ENCODE results near the gene HMBS. TPM values are rescaled to one million over a fixed set of nuclear protein-coding genes. Genes with fewer than 3 reads are reported as not detected.
"Not testable (repeated sequence)": the region's sequence is repeated elsewhere in the genome, so short reads cannot be mapped to it uniquely, and the experiment has no call there.

HMBS gene
- total RNA-seq = 10 to 100 TPM; 43.7 to 64.7 (median 60.1) TPM

GRCh38 chr11:119084663-119085436, at the start of gene HMBS:
HMBS (plus strand) TSS chr11:119084881; CDS start chr11:119085034, 153 bp downstream.
- H3K4me3 Mint-ChIP-seq = peak within 1 kb of the TSS; percentile 97
- ATAC-seq (peak; percentile 95), DNase-seq (peak; percentile 88)
- no peaks in the 10 kb centered on the region for H3K9me3 Mint-ChIP-seq
- peaks cover 23% of the 10 kb centered on the region for H3K4me1 Mint-ChIP-seq (ENCODE audit: low read depth)
- peaks cover 13% of the 10 kb centered on the region for H3K36me3 Mint-ChIP-seq (ENCODE audit: insufficient read depth)
- H3K27me3 Mint-ChIP-seq (ENCODE audit: low read depth) = no peaks in the 10 kb centered on the region

- peaks cover 4% of the 10 kb centered on the region for H3K4me1 Mint-ChIP-seq (ENCODE audit: low read depth)
- no peak overlapping the region for H3K4me3 Mint-ChIP-seq
- no peak for ATAC-seq
These were observed 45.8 kb upstream of the HMBS start for GRCh38 chr11:119038884-119039283.

GRCh38 chr11:119039471-119039870, 45.2 kb upstream of the HMBS start:
- not testable (repeated sequence) for H3K4me1 Mint-ChIP-seq (ENCODE audit: low read depth); H3K36me3 Mint-ChIP-seq (ENCODE audit: insufficient read depth); H3K27me3 Mint-ChIP-seq (ENCODE audit: low read depth); H3K9me3 Mint-ChIP-seq; H3K4me3 Mint-ChIP-seq; ATAC-seq; DNase-seq

More at GRCh38 chr11:119038884-119039283, 45.8 kb upstream of the HMBS start:
- Mint-ChIP-seq H3K27me3 (ENCODE audit: low read depth) (no peaks in the 10 kb centered on the region), H3K9me3 (no peaks in the 10 kb centered on the region), H3K36me3 (ENCODE audit: insufficient read depth) (no peaks in the 10 kb centered on the region)
- no peak for DNase-seq

- H3K4me3 Mint-ChIP-seq = no peak overlapping the region
- ATAC-seq (peak; percentile 59 to 72), DNase-seq (no peak)
- no peaks in the 10 kb centered on the region for H3K27me3 Mint-ChIP-seq (ENCODE audit: low read depth)
- peaks cover 4% of the 10 kb centered on the region for H3K4me1 Mint-ChIP-seq (ENCODE audit: low read depth)
- no peaks in the 10 kb centered on the region for H3K9me3 Mint-ChIP-seq
- peaks cover 16% of the 10 kb centered on the region for H3K36me3 Mint-ChIP-seq (ENCODE audit: insufficient read depth)
These were observed 42.7 kb upstream of the HMBS start for GRCh38 chr11:119041821-119042514.

- H3K9me3 Mint-ChIP-seq = no peaks in the 10 kb centered on the region
- H3K27me3 Mint-ChIP-seq (ENCODE audit: low read depth) = no peaks in the 10 kb centered on the region
- peaks cover 20% of the 10 kb centered on the region for H3K36me3 Mint-ChIP-seq (ENCODE audit: insufficient read depth)
- DNase-seq (no peak), ATAC-seq (no peak)
- peaks cover 4% of the 10 kb centered on the region for H3K4me1 Mint-ChIP-seq (ENCODE audit: low read depth)
- no peak overlapping the region for H3K4me3 Mint-ChIP-seq
These were observed 41.8 kb upstream of the HMBS start for GRCh38 chr11:119042927-119043326.

GRCh38 chr11:119044708-119045107, 40.0 kb upstream of the HMBS start:
- Mint-ChIP-seq H3K4me3 (no peak overlapping the region), H3K36me3 (ENCODE audit: insufficient read depth) (peaks cover 34% of the 10 kb centered on the region), H3K9me3 (no peaks in the 10 kb centered on the region), H3K27me3 (ENCODE audit: low read depth) (no peaks in the 10 kb centered on the region), H3K4me1 (ENCODE audit: low read depth) (peaks cover 4% of the 10 kb centered on the region)
- DNase-seq = no peak
- ATAC-seq = no peak

- ATAC-seq (no peak), DNase-seq (no peak)
- no peaks in the 10 kb centered on the region for H3K9me3 Mint-ChIP-seq
- H3K36me3 Mint-ChIP-seq (ENCODE audit: insufficient read depth) = peaks cover 42% of the 10 kb centered on the region
- no peaks in the 10 kb centered on the region for H3K27me3 Mint-ChIP-seq (ENCODE audit: low read depth)
- no peak overlapping the region for H3K4me3 Mint-ChIP-seq
- peaks cover 8% of the 10 kb centered on the region for H3K4me1 Mint-ChIP-seq (ENCODE audit: low read depth)
These were observed 38.2 kb upstream of the HMBS start for GRCh38 chr11:119046489-119046888.

GRCh38 chr11:119047205-119047604, 37.5 kb upstream of the HMBS start:
- Mint-ChIP-seq H3K9me3 (no peaks in the 10 kb centered on the region), H3K4me3 (no peak overlapping the region), H3K4me1 (ENCODE audit: low read depth) (peaks cover 8% of the 10 kb centered on the region), H3K27me3 (ENCODE audit: low read depth) (no peaks in the 10 kb centered on the region), H3K36me3 (ENCODE audit: insufficient read depth) (peaks cover 47% of the 10 kb centered on the region)
- DNase-seq (no peak), ATAC-seq (no peak)

- peaks cover 58% of the 10 kb centered on the region for H3K36me3 Mint-ChIP-seq (ENCODE audit: insufficient read depth)
These were observed 36.0 kb upstream of the HMBS start for GRCh38 chr11:119048644-119049043.

GRCh38 chr11:119049081-119049480, 35.6 kb upstream of the HMBS start:
- peaks cover 20% of the 10 kb centered on the region for H3K4me1 Mint-ChIP-seq (ENCODE audit: low read depth)
- H3K36me3 Mint-ChIP-seq (ENCODE audit: insufficient read depth) = peaks cover 62% of the 10 kb centered on the region
- H3K9me3 Mint-ChIP-seq = no peaks in the 10 kb centered on the region
- ATAC-seq (no peak), DNase-seq (no peak)
- H3K4me3 Mint-ChIP-seq = no peak overlapping the region
- H3K27me3 Mint-ChIP-seq (ENCODE audit: low read depth) = no peaks in the 10 kb centered on the region

More at GRCh38 chr11:119048644-119049043, 36.0 kb upstream of the HMBS start:
- H3K4me1 Mint-ChIP-seq (ENCODE audit: low read depth) = peaks cover 16% of the 10 kb centered on the region
- ATAC-seq = no peak
- H3K27me3 Mint-ChIP-seq (ENCODE audit: low read depth) = no peaks in the 10 kb centered on the region
- no peaks in the 10 kb centered on the region for H3K9me3 Mint-ChIP-seq
- H3K4me3 Mint-ChIP-seq = no peak overlapping the region
- DNase-seq = no peak

- ATAC-seq (peak; percentile 6 to 26), DNase-seq (no peak)
- H3K36me3 Mint-ChIP-seq (ENCODE audit: insufficient read depth) = peaks cover 66% of the 10 kb centered on the region
- H3K9me3 Mint-ChIP-seq = no peaks in the 10 kb centered on the region
- peaks cover 35% of the 10 kb centered on the region for H3K4me1 Mint-ChIP-seq (ENCODE audit: low read depth)
- H3K4me3 Mint-ChIP-seq = no peak overlapping the region
- H3K27me3 Mint-ChIP-seq (ENCODE audit: low read depth) = no peaks in the 10 kb centered on the region
These were observed 33.1 kb upstream of the HMBS start for GRCh38 chr11:119051440-119052162.

- DNase-seq (no peak), ATAC-seq (no peak)
- Mint-ChIP-seq H3K36me3 (ENCODE audit: insufficient read depth) (peaks cover 64% of the 10 kb centered on the region), H3K27me3 (ENCODE audit: low read depth) (no peaks in the 10 kb centered on the region), H3K4me1 (ENCODE audit: low read depth) (peaks cover 35% of the 10 kb centered on the region), H3K4me3 (no peak overlapping the region), H3K9me3 (no peaks in the 10 kb centered on the region)
These were observed 32.4 kb upstream of the HMBS start for GRCh38 chr11:119052163-119052814.

- Mint-ChIP-seq H3K36me3 (ENCODE audit: insufficient read depth) (peaks cover 50% of the 10 kb centered on the region), H3K9me3 (no peaks in the 10 kb centered on the region), H3K27me3 (ENCODE audit: low read depth) (no peaks in the 10 kb centered on the region), H3K4me1 (ENCODE audit: low read depth) (peaks cover 44% of the 10 kb centered on the region), H3K4me3 (peak overlapping the region; percentile 54)
- no peak for DNase-seq
- ATAC-seq = no peak
These were observed 30.3 kb upstream of the HMBS start for GRCh38 chr11:119054418-119054817.

GRCh38 chr11:119055901-119056300, 28.8 kb upstream of the HMBS start:
- ATAC-seq (no peak), DNase-seq (no peak)
- Mint-ChIP-seq H3K4me3 (peak overlapping the region; percentile 95), H3K36me3 (ENCODE audit: insufficient read depth) (peaks cover 44% of the 10 kb centered on the region), H3K27me3 (ENCODE audit: low read depth) (no peaks in the 10 kb centered on the region), H3K9me3 (no peaks in the 10 kb centered on the region), H3K4me1 (ENCODE audit: low read depth) (peaks cover 44% of the 10 kb centered on the region)

Measured in activated T-cell treated with anti-CD3 and anti-CD28 coated beads, Interleukin-2, amount 50 U/mL, for 4 hours (primary cell).